Measurements from ENCODE around the gene SLC37A1.

The SLC37A1 gene

GRCh38 chr21:42565206-42565810 lies 51.7 kb downstream of the SLC37A1 start:
- DNase-seq: no peak

- DNase-seq: no peak
Measured at GRCh38 chr21:42565886-42566523, 52.4 kb downstream of the SLC37A1 start.

DNA sequence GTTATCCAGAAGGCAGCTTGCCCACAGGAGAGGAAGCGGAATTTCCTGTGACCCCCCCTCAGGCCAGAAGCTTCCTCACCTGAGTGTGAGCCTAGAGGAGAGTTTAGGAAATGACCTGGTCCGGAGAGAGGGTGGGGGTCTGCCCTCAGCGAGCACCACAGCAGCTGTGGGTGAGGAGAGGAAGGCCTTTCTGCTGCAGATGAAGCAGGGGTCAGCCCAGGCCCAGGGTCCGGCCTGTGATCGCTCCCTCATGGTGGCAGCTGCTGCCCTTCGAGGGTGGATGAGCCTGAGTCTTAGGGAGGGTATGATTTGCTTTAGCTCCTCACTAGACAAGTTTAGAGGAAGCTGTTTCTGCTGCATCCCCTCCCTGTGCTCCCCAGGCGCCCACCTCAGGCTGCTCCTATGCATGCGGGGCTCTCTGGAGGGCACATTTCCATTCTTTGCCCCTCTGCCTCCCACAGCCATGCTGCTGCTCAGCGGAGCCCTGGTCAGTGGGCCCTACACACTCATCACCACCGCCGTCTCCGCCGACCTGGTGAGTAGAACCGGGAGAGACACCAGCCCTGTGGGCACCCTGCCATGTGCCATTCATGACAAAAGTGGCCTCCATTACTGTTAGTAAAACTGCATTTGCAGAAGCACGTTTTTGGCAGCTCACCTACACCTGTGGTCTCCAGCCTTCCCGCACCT lies 53.0 kb downstream of the SLC37A1 start:
- DNase-seq: peak; percentile 87

DNA sequence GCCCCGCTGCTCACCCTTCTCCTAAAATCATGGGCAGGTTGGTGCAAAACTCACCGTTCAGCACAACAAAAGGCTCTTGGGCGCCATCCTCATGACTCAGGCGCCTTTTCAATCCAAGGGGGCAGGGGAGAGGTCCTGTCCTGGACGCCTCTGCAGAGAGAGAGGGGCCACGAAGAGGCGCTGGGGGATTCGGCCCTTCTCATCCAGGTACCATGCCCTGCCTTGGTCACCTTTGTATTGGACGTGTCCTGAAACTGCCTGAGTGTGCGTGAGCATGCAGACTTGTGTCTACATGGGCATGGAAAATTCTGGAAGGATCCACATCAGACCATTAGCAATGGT lies 53.5 kb downstream of the SLC37A1 start:
- DNase-seq: no peak

DNA sequence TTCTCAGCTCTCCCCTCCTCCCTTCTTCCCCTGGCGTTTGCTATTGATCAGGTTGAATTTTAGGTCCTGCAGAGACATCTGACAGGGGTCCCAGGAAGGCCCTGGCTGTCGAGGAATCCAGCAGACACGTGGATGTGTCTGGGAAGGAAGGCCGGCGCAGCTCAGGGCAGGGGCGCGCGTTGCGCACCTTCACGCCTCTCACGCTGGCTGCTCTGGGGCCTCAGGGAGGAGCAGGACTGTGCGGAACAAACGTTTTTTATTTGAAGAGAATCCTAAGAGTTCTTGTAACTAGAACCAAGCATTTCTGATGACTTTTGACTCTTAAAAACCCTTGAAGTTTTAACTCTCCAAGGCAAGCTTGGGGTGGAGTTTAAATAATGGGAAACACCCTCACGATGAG lies 54.2 kb downstream of the SLC37A1 start:
- no peak for DNase-seq

GRCh38 chr21:42568376-42568775 lies 54.7 kb downstream of the SLC37A1 start:
- no peak for DNase-seq

DNA sequence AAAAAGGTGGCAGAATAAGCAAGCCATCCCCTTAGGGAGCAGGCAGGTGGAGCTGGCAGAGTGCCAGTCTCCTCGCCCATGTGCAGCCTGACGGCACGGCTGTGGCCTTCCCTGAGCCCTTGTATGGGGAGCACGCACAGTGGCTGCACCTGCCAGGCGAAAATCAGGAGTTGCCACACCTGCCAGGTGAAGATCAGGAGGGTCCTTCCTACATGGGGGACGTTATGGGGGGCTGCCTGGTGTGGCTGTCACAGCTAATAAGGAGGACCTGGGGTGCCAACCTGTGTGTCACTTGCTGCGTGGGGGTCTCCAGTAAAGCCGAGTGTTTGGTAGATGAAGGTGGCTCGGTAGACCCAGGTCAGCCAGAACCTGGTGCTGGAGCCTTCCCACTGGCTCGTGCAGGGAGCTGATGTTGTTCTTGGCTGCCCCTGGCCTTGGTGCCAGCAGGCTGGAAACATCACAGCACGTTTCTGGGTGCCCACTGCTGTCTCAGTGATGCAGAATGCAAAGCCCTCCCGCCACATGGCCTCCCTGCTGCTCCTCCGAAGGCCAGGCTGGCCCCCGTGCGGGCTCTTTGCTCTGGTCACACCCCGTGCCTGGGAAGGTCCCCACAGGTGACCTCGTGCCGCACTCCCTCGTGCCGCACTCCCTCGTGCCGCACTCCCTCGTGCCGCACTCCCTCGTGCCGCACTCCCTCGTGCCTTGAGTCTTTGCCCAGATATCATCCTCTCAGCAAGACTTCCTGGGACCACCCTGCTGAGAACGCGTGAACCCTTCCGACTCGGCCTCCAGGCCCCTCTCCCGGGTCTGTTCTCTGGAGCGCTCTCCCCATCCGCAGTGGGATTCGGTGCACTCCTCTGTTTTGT lies 55.4 kb downstream of the SLC37A1 start:
- DNase-seq: peak; percentile 85

DNA sequence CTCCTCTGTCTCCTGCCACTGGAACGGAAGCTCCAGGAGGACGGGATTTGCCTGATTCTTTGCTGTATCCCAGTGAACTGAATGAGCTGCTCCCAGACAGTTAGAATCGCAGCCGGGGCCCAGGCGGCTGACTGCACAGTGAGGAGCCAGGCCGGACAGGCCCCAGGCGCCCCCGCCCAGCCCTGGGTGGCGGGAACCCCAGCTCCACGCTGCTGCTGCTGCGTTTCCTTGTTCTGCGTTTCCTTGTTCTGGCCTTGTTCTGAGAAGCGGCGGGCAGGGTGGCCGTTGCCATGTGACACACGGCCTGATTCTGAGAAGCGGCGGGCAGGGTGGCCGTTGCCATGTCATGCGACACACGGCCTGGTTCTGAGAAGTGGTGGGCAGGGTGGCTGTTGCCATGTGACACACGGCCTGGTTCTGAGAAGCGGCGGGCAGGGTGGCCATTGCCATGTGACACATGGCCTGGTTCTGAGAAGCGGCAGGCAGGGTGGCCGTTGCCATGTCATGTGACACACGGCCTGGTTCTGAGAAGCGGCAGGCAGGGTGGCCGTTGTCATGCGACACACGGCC lies 56.2 kb downstream of the SLC37A1 start:
- no peak for DNase-seq

GRCh38 chr21:42570362-42570761 lies 56.7 kb downstream of the SLC37A1 start:
- DNase-seq: no peak

DNA sequence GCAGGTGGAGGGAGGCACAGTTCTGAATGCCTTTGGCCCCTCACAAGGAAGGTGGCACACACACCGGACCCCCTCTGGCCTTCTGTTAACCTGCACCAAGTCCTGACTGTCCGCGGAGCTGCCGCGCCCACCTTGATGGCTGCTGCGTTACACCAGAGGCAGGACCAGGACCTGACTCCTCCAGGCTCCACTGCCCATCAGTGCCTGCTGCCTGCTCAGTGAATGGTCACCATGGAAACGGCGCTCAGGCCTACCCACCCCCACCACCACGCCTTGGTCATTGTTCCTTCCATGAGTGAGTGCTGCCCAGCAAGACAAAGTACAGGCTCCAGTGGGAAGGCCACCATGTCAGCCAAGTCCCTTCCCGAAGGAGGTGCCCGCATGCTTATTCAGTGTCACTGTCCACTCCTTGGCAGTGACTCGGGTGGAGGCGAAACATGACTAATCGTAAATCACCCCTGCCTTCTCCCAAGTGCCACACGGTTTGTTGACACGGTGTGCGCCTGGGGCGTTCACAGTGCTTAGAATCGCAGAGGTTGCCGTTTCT lies 57.3 kb downstream of the SLC37A1 start:
- DNase-seq: peak; percentile 67

- peak; percentile 35 for DNase-seq
Measured at GRCh38 chr21:42571391-42572150, 57.9 kb downstream of the SLC37A1 start.

- no peak for DNase-seq
Measured at GRCh38 chr21:42572906-42573495, 59.3 kb downstream of the SLC37A1 start.

GRCh38 chr21:42574234-42575027 lies 60.8 kb downstream of the SLC37A1 start:
- DNase-seq: no peak

DNA sequence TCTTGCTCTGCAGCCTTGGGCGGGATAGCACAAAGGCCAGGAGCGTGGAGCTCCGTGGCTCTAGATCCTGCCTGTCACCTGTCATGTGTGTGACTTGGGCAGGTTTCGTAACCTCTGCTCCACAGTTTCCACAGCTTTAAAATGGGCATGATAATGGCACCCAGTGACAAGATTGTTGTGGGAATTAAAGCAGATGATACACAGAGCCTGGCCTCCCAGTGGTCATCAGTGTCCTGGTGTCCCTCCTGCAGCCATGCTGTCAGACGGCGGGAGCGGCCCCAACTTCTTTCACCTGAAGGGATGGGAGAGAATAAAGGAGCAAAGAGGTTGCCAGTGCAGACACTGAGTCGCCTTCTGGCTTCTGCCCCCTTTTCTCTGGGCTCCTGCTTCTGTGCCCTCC lies 61.5 kb downstream of the SLC37A1 start:
- DNase-seq: no peak

DNA sequence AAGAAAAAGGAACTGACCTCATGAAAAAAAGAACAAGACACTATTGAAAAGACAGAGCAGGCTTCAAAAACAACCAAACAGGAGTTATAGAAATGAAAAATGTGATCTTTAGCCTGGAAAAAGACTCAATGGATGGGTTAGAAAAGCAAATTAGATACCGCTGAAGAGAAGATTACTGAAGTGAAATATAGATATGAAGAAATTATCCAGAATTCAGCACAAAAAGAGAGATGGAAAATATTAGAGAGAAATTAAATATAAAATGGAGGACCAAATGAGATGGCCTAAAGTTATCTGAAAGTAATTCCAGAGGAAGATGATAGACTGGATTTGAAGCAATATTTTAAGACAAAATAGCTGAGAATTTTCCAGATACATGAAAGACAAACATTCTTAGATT lies 63.0 kb downstream of the SLC37A1 start:
- DNase-seq: no peak

- no peak for DNase-seq
Measured at GRCh38 chr21:42578034-42578433, 64.4 kb downstream of the SLC37A1 start.

GRCh38 chr21:42578761-42579415 lies 65.2 kb downstream of the SLC37A1 start:
- DNase-seq: no peak

- DNase-seq: no peak
Measured at GRCh38 chr21:42579456-42580075, 65.9 kb downstream of the SLC37A1 start.

GRCh38 chr21:42580076-42580792 lies 66.6 kb downstream of the SLC37A1 start:
- DNase-seq: no peak
